Measurements from ENCODE around the gene RBPJL. TPM values are rescaled to one million over a fixed set of nuclear protein-coding genes. Genes with fewer than 3 reads are reported as not detected.

Gene RBPJL
- total and polyA plus RNA-seq, 2 of the 13 experiments (the other 11 are each of a cell fraction or from before 2014, with no cell fraction given), result not detected

DNA sequence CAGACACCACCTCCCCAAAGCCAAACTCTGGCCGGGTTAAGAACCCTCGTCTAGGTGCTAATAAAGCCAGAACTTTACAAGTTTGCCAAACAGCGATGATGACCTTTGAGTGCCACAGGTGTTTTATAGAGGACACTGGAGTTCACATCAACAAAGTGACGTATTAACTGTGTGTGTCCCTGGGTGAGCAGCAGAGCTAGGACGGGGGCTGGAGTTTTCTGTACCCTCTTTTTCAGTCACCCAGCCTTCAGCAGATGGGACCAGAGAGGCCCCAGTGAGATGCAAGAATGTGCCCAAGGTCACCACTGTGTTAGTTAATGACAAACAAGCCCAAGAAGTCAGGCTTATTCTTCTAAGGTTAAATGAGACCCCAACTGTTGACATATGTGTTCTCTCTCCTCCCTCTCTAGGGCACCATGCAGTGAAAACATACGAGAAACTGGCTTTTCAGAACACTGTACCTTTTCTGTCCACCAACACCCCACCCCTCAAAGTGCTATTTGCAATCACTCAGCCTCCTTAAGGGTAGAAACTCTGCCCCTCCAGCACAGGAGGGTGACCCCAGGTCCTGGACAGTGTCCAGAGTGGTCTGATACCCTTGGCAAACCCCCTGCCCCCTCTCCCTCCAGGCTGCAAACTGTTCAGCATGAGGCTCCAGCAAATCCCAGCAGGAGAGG, 36.4 kb downstream of the RBPJL start (continued):
- TF ChIP-seq, protein P1, sequence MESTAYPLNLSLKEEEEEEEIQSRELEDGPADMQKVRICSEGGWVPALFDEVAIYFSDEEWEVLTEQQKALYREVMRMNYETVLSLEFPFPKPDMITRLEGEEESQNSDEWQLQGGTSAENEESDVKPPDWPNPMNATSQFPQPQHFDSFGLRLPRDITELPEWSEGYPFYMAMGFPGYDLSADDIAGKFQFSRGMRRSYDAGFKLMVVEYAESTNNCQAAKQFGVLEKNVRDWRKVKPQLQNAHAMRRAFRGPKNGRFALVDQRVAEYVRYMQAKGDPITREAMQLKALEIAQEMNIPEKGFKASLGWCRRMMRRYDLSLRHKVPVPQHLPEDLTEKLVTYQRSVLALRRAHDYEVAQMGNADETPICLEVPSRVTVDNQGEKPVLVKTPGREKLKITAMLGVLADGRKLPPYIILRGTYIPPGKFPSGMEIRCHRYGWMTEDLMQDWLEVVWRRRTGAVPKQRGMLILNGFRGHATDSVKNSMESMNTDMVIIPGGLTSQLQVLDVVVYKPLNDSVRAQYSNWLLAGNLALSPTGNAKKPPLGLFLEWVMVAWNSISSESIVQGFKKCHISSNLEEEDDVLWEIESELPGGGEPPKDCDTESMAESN (CRISPR knock-in tag; conservative IDR thresholded peaks at IDR 0.05), result peak; percentile 18; the same call in 1 of the 2 replicates
- peak; percentile 32; the same call in 1 of the 2 replicates for TF ChIP-seq BRD4 (CRISPR knock-in tag; IDR thresholded peaks at IDR 0.05)
- TF ChIP-seq ZFP82 (CRISPR knock-in tag; IDR thresholded peaks at IDR 0.05; ENCODE audit: borderline replicate concordance), result 0 out of 2 replicates have a peak, but pooled peaks have one; percentile 17
- TF ChIP-seq MTA1 (CRISPR knock-in tag; IDR thresholded peaks at IDR 0.05; ENCODE audit: borderline replicate concordance), result 0 out of 2 replicates have a peak, but pooled peaks have one; percentile 24
- no peak for TF ChIP-seq NONO (IDR thresholded peaks at IDR 0.05)
- TF ChIP-seq NONO (CRISPR knock-in tag; conservative IDR thresholded peaks at IDR 0.05), result no peak
- no peak for TF ChIP-seq ZNF160 (CRISPR knock-in tag; IDR thresholded peaks at IDR 0.05)
- TF ChIP-seq HNF4A (CRISPR knock-in tag; IDR thresholded peaks at IDR 0.05), result no peak
- TF ChIP-seq SP4 (CRISPR knock-in tag; IDR thresholded peaks at IDR 0.05), result no peak
- TF ChIP-seq ESRRA (CRISPR knock-in tag; IDR thresholded peaks at IDR 0.05; ENCODE audit: low read depth), result peak; percentile 64; the same call in 1 of the 2 replicates
- no peak for TF ChIP-seq KLF15 (CRISPR knock-in tag; IDR thresholded peaks at IDR 0.05; ENCODE audit: borderline replicate concordance)
- TF ChIP-seq, protein P2, sequence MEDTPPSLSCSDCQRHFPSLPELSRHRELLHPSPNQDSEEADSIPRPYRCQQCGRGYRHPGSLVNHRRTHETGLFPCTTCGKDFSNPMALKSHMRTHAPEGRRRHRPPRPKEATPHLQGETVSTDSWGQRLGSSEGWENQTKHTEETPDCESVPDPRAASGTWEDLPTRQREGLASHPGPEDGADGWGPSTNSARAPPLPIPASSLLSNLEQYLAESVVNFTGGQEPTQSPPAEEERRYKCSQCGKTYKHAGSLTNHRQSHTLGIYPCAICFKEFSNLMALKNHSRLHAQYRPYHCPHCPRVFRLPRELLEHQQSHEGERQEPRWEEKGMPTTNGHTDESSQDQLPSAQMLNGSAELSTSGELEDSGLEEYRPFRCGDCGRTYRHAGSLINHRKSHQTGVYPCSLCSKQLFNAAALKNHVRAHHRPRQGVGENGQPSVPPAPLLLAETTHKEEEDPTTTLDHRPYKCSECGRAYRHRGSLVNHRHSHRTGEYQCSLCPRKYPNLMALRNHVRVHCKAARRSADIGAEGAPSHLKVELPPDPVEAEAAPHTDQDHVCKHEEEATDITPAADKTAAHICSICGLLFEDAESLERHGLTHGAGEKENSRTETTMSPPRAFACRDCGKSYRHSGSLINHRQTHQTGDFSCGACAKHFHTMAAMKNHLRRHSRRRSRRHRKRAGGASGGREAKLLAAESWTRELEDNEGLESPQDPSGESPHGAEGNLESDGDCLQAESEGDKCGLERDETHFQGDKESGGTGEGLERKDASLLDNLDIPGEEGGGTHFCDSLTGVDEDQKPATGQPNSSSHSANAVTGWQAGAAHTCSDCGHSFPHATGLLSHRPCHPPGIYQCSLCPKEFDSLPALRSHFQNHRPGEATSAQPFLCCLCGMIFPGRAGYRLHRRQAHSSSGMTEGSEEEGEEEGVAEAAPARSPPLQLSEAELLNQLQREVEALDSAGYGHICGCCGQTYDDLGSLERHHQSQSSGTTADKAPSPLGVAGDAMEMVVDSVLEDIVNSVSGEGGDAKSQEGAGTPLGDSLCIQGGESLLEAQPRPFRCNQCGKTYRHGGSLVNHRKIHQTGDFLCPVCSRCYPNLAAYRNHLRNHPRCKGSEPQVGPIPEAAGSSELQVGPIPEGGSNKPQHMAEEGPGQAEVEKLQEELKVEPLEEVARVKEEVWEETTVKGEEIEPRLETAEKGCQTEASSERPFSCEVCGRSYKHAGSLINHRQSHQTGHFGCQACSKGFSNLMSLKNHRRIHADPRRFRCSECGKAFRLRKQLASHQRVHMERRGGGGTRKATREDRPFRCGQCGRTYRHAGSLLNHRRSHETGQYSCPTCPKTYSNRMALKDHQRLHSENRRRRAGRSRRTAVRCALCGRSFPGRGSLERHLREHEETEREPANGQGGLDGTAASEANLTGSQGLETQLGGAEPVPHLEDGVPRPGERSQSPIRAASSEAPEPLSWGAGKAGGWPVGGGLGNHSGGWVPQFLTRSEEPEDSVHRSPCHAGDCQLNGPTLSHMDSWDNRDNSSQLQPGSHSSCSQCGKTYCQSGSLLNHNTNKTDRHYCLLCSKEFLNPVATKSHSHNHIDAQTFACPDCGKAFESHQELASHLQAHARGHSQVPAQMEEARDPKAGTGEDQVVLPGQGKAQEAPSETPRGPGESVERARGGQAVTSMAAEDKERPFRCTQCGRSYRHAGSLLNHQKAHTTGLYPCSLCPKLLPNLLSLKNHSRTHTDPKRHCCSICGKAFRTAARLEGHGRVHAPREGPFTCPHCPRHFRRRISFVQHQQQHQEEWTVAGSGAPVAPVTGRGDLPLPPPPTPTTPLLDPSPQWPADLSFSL (CRISPR knock-in tag; IDR thresholded peaks at IDR 0.05), result no peak
- TF ChIP-seq, protein P3, sequence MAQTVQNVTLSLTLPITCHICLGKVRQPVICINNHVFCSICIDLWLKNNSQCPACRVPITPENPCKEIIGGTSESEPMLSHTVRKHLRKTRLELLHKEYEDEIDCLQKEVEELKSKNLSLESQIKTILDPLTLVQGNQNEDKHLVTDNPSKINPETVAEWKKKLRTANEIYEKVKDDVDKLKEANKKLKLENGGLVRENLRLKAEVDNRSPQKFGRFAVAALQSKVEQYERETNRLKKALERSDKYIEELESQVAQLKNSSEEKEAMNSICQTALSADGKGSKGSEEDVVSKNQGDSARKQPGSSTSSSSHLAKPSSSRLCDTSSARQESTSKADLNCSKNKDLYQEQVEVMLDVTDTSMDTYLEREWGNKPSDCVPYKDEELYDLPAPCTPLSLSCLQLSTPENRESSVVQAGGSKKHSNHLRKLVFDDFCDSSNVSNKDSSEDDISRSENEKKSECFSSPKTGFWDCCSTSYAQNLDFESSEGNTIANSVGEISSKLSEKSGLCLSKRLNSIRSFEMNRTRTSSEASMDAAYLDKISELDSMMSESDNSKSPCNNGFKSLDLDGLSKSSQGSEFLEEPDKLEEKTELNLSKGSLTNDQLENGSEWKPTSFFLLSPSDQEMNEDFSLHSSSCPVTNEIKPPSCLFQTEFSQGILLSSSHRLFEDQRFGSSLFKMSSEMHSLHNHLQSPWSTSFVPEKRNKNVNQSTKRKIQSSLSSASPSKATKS (CRISPR knock-in tag; IDR thresholded peaks at IDR 0.05), result no peak
- TF ChIP-seq GFI1 (CRISPR knock-in tag; IDR thresholded peaks at IDR 0.05; ENCODE audit: borderline replicate concordance), result no peak
- TF ChIP-seq NFKB2 (CRISPR knock-in tag; IDR thresholded peaks at IDR 0.05; ENCODE audit: borderline replicate concordance), result peak; percentile 40; the same call in 1 of the 2 replicates
- TF ChIP-seq, protein P4, sequence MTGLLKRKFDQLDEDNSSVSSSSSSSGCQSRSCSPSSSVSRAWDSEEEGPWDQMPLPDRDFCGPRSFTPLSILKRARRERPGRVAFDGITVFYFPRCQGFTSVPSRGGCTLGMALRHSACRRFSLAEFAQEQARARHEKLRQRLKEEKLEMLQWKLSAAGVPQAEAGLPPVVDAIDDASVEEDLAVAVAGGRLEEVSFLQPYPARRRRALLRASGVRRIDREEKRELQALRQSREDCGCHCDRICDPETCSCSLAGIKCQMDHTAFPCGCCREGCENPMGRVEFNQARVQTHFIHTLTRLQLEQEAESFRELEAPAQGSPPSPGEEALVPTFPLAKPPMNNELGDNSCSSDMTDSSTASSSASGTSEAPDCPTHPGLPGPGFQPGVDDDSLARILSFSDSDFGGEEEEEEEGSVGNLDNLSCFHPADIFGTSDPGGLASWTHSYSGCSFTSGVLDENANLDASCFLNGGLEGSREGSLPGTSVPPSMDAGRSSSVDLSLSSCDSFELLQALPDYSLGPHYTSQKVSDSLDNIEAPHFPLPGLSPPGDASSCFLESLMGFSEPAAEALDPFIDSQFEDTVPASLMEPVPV (CRISPR knock-in tag; IDR thresholded peaks at IDR 0.05), result no peak
- no peak for TF ChIP-seq EEA1 (CRISPR knock-in tag; IDR thresholded peaks at IDR 0.05; ENCODE audit: borderline replicate concordance)

Data from HepG2 (cell line).